H9 (cell line): ENCODE results near the gene THSD7A. TPM values are rescaled to one million over a fixed set of nuclear protein-coding genes. Genes with fewer than 3 reads are reported as not detected.

Source experiments
- DNase-seq: peaks from one replicate; pipeline ENCODE4 v3.0.0-alpha.2; 2017
- H2AFZ ChIP-seq: one replicate; pipeline ENCODE4 v1.6.1; 2013; ENCODE audit warnings: mild to moderate bottlenecking, low read length, control low read depth, moderate library complexity
- H2AK5ac ChIP-seq: 2 replicates; pipeline ENCODE4 v1.6.1; 2013; ENCODE audit warnings: low read length, control low read depth, mixed read lengths; ENCODE audit not compliant: insufficient read length
- H2BK120ac ChIP-seq: one replicate; pipeline ENCODE4 v1.6.1; 2013; ENCODE audit warnings: low read depth, mild to moderate bottlenecking, low read length, control low read depth, inconsistent platforms; ENCODE audit not compliant: poor library complexity, severe bottlenecking
- H2BK12ac ChIP-seq: 2 replicates; pipeline ENCODE4 v1.6.1; 2013; ENCODE audit warnings: low read length, control low read depth, mixed read lengths, low read depth; ENCODE audit not compliant: insufficient read length
- H2BK15ac ChIP-seq: 2 replicates; pipeline ENCODE4 v1.6.1; 2013; ENCODE audit warnings: low read depth, low read length, control low read depth
- H2BK20ac ChIP-seq: one replicate; pipeline ENCODE4 v1.6.1; 2013; ENCODE audit warnings: low read depth, mild to moderate bottlenecking, low read length, control low read depth, inconsistent platforms; ENCODE audit not compliant: poor library complexity, severe bottlenecking
- H2BK5ac ChIP-seq: 2 replicates; pipeline ENCODE4 v1.6.1; 2013; ENCODE audit warnings: low read length, control low read depth, mixed read lengths; ENCODE audit not compliant: insufficient read length
- H3K14ac ChIP-seq: 2 replicates; pipeline ENCODE4 v1.6.1; 2013; ENCODE audit warnings: low read length, control low read depth; ENCODE audit not compliant: insufficient read depth
- H3K18ac ChIP-seq: 2 replicates; pipeline ENCODE4 v1.6.1; 2013; ENCODE audit warnings: low read depth, mild to moderate bottlenecking, mixed read lengths, low read length, control low read depth; ENCODE audit not compliant: insufficient read length
- H3K23ac ChIP-seq: 2 replicates; pipeline ENCODE4 v1.6.1; 2013; ENCODE audit warnings: low read length, control low read depth, mixed read lengths, low read depth; ENCODE audit not compliant: insufficient read length
- H3K23me2 ChIP-seq: 2 replicates; pipeline ENCODE4 v1.6.1; 2013; ENCODE audit warnings: low read depth, mild to moderate bottlenecking, mixed read lengths, low read length, control low read depth; ENCODE audit not compliant: insufficient read length, poor library complexity, severe bottlenecking
- H3K27ac ChIP-seq: 2 replicates; pipeline ENCODE4 v1.5.1; 2013; ENCODE audit warnings: low read length, control low read depth, mixed read lengths, low read depth; ENCODE audit not compliant: insufficient read length
- H3K27me3 ChIP-seq: 2 replicates; pipeline ENCODE4 v1.6.1; 2013; ENCODE audit warnings: low read length, control low read depth, inconsistent platforms; ENCODE audit not compliant: insufficient read depth
- H3K4ac ChIP-seq: 2 replicates; pipeline ENCODE4 v1.6.1; 2013; ENCODE audit warnings: low read depth, mild to moderate bottlenecking, control low read depth, inconsistent platforms, low read length, moderate library complexity
- H3K4me1 ChIP-seq: 2 replicates; pipeline ENCODE4 v1.6.1; 2013; ENCODE audit warnings: low read length, control low read depth, inconsistent platforms; ENCODE audit not compliant: insufficient read depth
- H3K4me2 ChIP-seq: 2 replicates; pipeline ENCODE4 v1.6.1; 2013; ENCODE audit warnings: low read length, control low read depth, mixed read lengths; ENCODE audit not compliant: insufficient read length, insufficient read depth
- H3K56ac ChIP-seq: 2 replicates; pipeline ENCODE4 v1.6.1; 2013; ENCODE audit warnings: low read depth, mild to moderate bottlenecking, mixed read lengths, low read length, control low read depth; ENCODE audit not compliant: insufficient read length
- H3K79me1 ChIP-seq: 2 replicates; pipeline ENCODE4 v1.6.1; 2013; ENCODE audit warnings: low read depth, mild to moderate bottlenecking, moderate library complexity, low read length, control low read depth, inconsistent platforms; ENCODE audit not compliant: insufficient read depth, poor library complexity, severe bottlenecking
- H3K79me2 ChIP-seq: 2 replicates; pipeline ENCODE4 v1.6.1; 2013; ENCODE audit warnings: low read length, control low read depth, inconsistent platforms; ENCODE audit not compliant: insufficient read depth
- H3K9ac ChIP-seq: 2 replicates; pipeline ENCODE4 v1.6.1; 2013; ENCODE audit warnings: low read length, control low read depth, mixed read lengths; ENCODE audit not compliant: insufficient read length; ENCODE audit errors: extremely low read depth
- H3K9me3 ChIP-seq: one replicate; pipeline ENCODE4 v1.6.1; 2013; ENCODE audit warnings: low read depth, low read length, inconsistent platforms; ENCODE audit not compliant: control insufficient read depth
- H3T11ph ChIP-seq: one replicate; pipeline ENCODE4 v1.6.1; 2013; ENCODE audit warnings: mild to moderate bottlenecking, low read length, control low read depth, inconsistent platforms
- H4K20me1 ChIP-seq: one replicate; pipeline ENCODE4 v1.6.1; 2013; ENCODE audit not compliant: control insufficient read depth, insufficient read length, insufficient read depth
- H4K5ac ChIP-seq: 2 replicates; pipeline ENCODE4 v1.6.1; 2013; ENCODE audit warnings: low read depth, mild to moderate bottlenecking, mixed read lengths, low read length, control low read depth; ENCODE audit not compliant: insufficient read length
- H4K8ac ChIP-seq: replicated peaks from 2 replicates; pipeline ENCODE4 v1.6.1; 2013; ENCODE audit warnings: low read length, control low read depth, mixed read lengths, low read depth; ENCODE audit not compliant: insufficient read length
- H4K91ac ChIP-seq: 2 replicates; pipeline ENCODE4 v1.6.1; 2013; ENCODE audit warnings: low read depth, mild to moderate bottlenecking, moderate library complexity, mixed read lengths, low read length, control low read depth; ENCODE audit not compliant: insufficient read length
- H3K27ac Mint-ChIP-seq, 3 experiments: 2 replicates in 2 of 3; 3 replicates in 1 of 3; pipeline ENCODE4 v1.8.0; 2020 to 2021; ENCODE audit warnings: mixed read lengths in 3 of 3, mild to moderate bottlenecking in 1 of 3, moderate library complexity in 1 of 3
- H3K27me3 Mint-ChIP-seq: 2 replicates; pipeline ENCODE4 v1.8.0; 2021; ENCODE audit warnings: low read depth, mild to moderate bottlenecking, moderate library complexity, mixed read lengths
- H3K36me3 Mint-ChIP-seq, 3 experiments: 2 replicates in 2 of 3; 3 replicates in 1 of 3; pipeline ENCODE4 v1.8.0; 2020 to 2021; ENCODE audit warnings: low read depth in 3 of 3, mixed read lengths in 3 of 3; ENCODE audit not compliant: insufficient read depth in 1 of 3
- H3K4me1 Mint-ChIP-seq, 2 experiments: 2 replicates each; pipeline ENCODE4 v1.8.0; 2020; ENCODE audit warnings: mixed read lengths in 2 of 2
- H3K4me3 Mint-ChIP-seq, 2 experiments: 2 replicates in 1 of 2; 3 replicates in 1 of 2; pipeline ENCODE4 v1.8.0; 2020 to 2021; ENCODE audit warnings: mild to moderate bottlenecking in 2 of 2, mixed read lengths in 2 of 2, moderate library complexity in 1 of 2
- H3K9me3 Mint-ChIP-seq, 2 experiments: 2 replicates in 1 of 2; 3 replicates in 1 of 2; pipeline ENCODE4 v1.8.0; 2020; ENCODE audit warnings: mild to moderate bottlenecking in 2 of 2, mixed read lengths in 2 of 2, moderate library complexity in 1 of 2
- CTCF ChIP-seq: fragments of 200-600 bp; sonication (generic); conservative IDR thresholded peaks from 3 replicates; pipeline ENCODE4 v1.8.0; 2021; ENCODE audit warnings: antibody characterized with exemption, mild to moderate bottlenecking
- WGBS: extraction: QIAGEN DNeasy Blood & Tissue Kit; methylation state at CpG from one replicate; pipeline ENCODE4 v1.1.7; 2013; ENCODE audit warnings: missing lambda C conversion rate, low lambda C conversion rate, mixed read lengths; ENCODE audit not compliant: insufficient read length; ENCODE audit errors: extremely low coverage; 5-methylcytosine and 5-hydroxymethylcytosine counted together
- total RNA-seq: library from RNA; stranded (reverse); gene quantifications from 2 replicates; pipeline ENCODE4 v1.2.1, GENCODE V29; 2021

The THSD7A gene
- total RNA-seq, 1 experiment from 2014 or later = 0.42 TPM

- Histone ChIP-seq H2BK15ac (no peak overlapping the region), H4K8ac (no peak overlapping the region), H3K27me3 (no peaks in the 10 kb centered on the region), H3K14ac (no peak overlapping the region), H2BK5ac (no peak overlapping the region), H3K27ac (no peak overlapping the region), H4K20me1 (no peaks in the 10 kb centered on the region), H3K56ac (no peak overlapping the region), H2BK120ac (no peak overlapping the region), H4K5ac (no peak overlapping the region), H3K4me2 (no peak overlapping the region), H3K9me3 (no peaks in the 10 kb centered on the region), H3K79me1 (no peaks in the 10 kb centered on the region), H2BK20ac (no peak overlapping the region), H2AK5ac (no peak overlapping the region), H2AFZ (no peak overlapping the region), H3K23me2 (no peaks in the 10 kb centered on the region), H3K4me1 (no peaks in the 10 kb centered on the region), H3K23ac (no peak overlapping the region), H3K18ac (no peak overlapping the region), H4K91ac (no peak overlapping the region), H3K9ac (no peak overlapping the region), H2BK12ac (no peak overlapping the region), H3K4ac (no peak overlapping the region), H3T11ph (no peak overlapping the region), H3K79me2 (no peaks in the 10 kb centered on the region)
- no peak for DNase-seq
- H3K9me3 Mint-ChIP-seq = peaks cover 5 to 8% of the 10 kb centered on the region in 2 experiments; a peak in 4 of 5 replicates
- no peak for TF ChIP-seq CTCF
- H3K27ac Mint-ChIP-seq = 0 out of 7 replicates have a peak overlapping the region, but pooled peaks of 1 of the 3 experiments have one; percentile 55
- H3K4me1 Mint-ChIP-seq = peaks cover 22 to 33% of the 10 kb centered on the region in 2 experiments
- no CpG with 5 or more reads among the region's 3 CpGs for WGBS
- no peaks in the 10 kb centered on the region; the same call in 1 of the 2 replicates for H3K27me3 Mint-ChIP-seq
- H3K36me3 Mint-ChIP-seq = peaks cover 0 to 10% (median 4%) of the 10 kb centered on the region in 3 experiments; a peak in 5 of 7 replicates
- H3K4me3 Mint-ChIP-seq = no peak overlapping the region; a peak in 1 of 5 replicates
Measured at GRCh38 chr7:11529382-11529781, 302.6 kb downstream of the THSD7A start.
